NCI-H526 treated with DMSO at 0.1 percent for 48 hours (cell line): Measurements from ENCODE around the gene ANKRD33B.
"Not testable (repeated sequence)": the region's sequence is repeated elsewhere in the genome, so short reads cannot be mapped to it uniquely, and the experiment has no call there.

ENCODE experiments used
- DNase-seq: peaks from one replicate; lab custom pipeline; 2025; lab: John Stamatoyannopoulos, UW

The ANKRD33B gene

GRCh38 chr5:10537624-10538023, 26.2 kb upstream of the ANKRD33B start:
- DNase-seq, result no peak

GRCh38 chr5:10538103-10538788, 25.6 kb upstream of the ANKRD33B start:
- DNase-seq, result peak; percentile 33

GRCh38 chr5:10538789-10539686, 24.8 kb upstream of the ANKRD33B start:
- peak; percentile 73 for DNase-seq

- no peak for DNase-seq
These were observed 24.2 kb upstream of the ANKRD33B start for GRCh38 chr5:10539687-10539998.

- DNase-seq, result no peak
These were observed 23.8 kb upstream of the ANKRD33B start for GRCh38 chr5:10540036-10540544.

- DNase-seq, result no peak
These were observed 22.8 kb upstream of the ANKRD33B start for GRCh38 chr5:10540951-10541646.

- DNase-seq, result no peak
These were observed 21.8 kb upstream of the ANKRD33B start for GRCh38 chr5:10542055-10542550.

GRCh38 chr5:10543585-10544040, 20.3 kb upstream of the ANKRD33B start:
- no peak for DNase-seq

- no peak for DNase-seq
These were observed 18.8 kb upstream of the ANKRD33B start for GRCh38 chr5:10545084-10545483.

GRCh38 chr5:10546186-10546585, 17.7 kb upstream of the ANKRD33B start:
- no peak for DNase-seq

- DNase-seq, result no peak
These were observed 15.3 kb upstream of the ANKRD33B start for GRCh38 chr5:10548418-10549122.

- DNase-seq, result not testable (repeated sequence)
These were observed 14.8 kb upstream of the ANKRD33B start for GRCh38 chr5:10549123-10549514.

GRCh38 chr5:10550222-10550995, 13.5 kb upstream of the ANKRD33B start:
- DNase-seq, result no peak

GRCh38 chr5:10551782-10552138, 12.1 kb upstream of the ANKRD33B start:
- no peak for DNase-seq

GRCh38 chr5:10552183-10553143, 11.4 kb upstream of the ANKRD33B start:
- DNase-seq, result no peak

GRCh38 chr5:10553476-10553875, 10.4 kb upstream of the ANKRD33B start:
- no peak for DNase-seq

- peak; percentile 17 for DNase-seq
These were observed 8.6 kb upstream of the ANKRD33B start for GRCh38 chr5:10555277-10555684.

- DNase-seq, result no peak
These were observed 7.5 kb upstream of the ANKRD33B start for GRCh38 chr5:10556289-10556807.
